Breast epithelium (tissue), 3 donors: ENCODE results near the gene MLC1.

Experiments used
- CTCF ChIP-seq, 3 donors: fragments of 450-650 bp; IDR thresholded peaks; one replicate each; pipeline ENCODE4 v1.5.1; 2016 to 2017; ENCODE audit warnings: antibody characterized with exemption in 3 of 3, mild to moderate bottlenecking in 3 of 3, moderate library complexity in 3 of 3
- POLR2AphosphoS5 ChIP-seq, 3 donors: sonication (generic); formaldehyde crosslinking; IDR thresholded peaks; one replicate each; pipeline ENCODE4 v1.6.1; 2017; ENCODE audit warnings: antibody characterized with exemption in 3 of 3

DNA sequence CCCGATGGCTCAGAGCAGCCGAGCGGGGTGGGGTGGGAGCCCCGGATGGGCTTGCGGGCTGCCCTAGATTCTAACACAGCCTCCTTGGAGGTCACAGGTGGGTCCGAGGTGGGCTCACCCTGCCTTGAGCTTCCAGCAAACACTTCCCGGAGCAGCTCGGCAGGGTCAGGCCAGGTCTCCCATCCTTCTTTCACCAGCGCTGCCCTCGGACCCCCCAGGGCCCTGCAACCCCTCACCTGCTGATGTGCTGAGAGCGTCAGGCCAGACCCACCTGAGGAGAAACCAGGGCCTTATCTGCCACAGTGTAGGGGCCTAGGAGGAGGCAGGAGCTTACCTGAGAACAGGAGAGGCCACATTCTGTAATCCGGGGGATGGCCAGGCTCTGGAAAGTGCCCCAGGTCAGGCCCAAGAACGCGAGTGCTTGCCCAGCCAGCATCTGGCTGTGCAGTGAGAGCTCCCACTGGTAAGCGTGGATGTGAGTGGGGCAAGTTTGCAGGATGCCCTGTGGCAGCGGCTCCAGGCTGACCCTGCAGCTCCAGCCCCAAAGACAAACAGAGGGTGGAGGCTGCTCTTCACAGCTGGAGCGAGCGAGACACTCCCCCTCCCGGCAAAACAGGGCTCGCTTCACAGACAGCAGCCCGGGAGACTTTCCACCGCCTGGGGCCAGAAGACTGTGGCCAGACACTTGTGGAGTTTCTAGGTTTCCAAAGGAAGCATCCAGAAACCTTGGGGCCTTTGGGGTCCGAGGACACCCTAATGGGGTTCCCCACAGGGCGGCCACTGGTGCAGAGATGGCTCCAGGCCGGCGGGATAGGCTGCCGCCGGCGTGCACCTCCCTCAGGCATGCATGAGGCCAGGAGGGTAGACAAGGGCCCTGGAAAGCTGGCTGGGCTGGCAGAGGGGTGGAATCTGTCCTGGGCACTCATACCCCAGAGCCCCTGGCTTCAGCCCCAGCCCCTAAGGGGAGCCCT is 72.7 kb downstream of the MLC1 start, which contains the start of gene IL17REL:
- no peak for TF ChIP-seq POLR2AphosphoS5 (IDR thresholded peaks at IDR 0.05)
- TF ChIP-seq CTCF (IDR thresholded peaks at IDR 0.05): no peak
